Amniotic epithelial cell (primary cell): ENCODE data around the gene USP27X.
A peak's percentile ranks its signal among the peaks of the same experiment; 100 is the strongest.

ENCODE experiments used
- DNase-seq: peaks from one replicate; pipeline ENCODE4 v3.0.0-alpha.2; 2010; ENCODE audit warnings: low read depth

The USP27X gene

DNA sequence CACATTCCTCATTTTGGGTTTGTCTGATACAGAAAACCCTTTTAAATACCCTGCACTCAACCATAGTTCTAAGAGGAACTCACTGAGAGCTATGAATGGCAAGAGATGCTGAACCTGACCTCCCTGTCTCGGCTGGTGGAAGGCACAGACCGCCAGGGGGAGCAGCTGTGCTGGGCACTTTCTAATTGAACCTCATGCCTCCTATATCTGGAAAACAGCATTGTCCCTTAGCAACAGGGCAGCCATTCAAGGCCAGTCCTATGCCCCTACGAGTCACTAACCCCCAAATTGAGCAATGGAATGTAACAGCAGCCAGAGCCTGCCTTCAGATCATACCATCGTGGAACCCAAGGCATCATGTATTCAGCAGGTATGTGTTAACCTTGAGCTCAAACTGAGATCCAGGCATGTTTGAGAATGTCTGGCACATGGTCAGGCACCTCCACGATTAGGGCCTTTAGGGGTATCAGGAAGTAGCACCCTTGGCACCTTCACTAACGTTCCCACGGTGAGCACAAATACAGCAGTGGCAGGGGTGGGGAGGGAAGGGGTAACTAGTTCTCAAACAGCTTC lies 5.1 kb downstream of the USP27X start:
- peak; percentile 45 for DNase-seq

DNA sequence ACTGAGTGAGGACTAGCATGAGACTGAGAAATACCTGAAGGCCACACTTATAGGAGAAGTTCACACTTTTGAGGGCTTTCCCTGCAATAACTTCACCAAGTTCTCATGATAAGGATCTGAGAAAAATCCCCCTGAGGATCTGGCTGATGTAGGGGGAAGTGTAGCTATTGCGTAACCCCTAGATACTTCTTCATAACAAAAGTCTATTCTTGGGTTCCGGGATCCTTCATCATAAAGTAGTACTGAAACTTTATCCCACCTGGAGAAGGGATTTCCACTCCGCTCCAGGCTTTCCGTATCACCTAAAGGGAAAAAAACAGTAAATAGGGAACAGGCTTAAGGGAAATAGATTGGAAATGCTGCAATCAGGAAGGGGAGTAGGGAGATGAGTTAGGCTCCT lies 13.3 kb downstream of the USP27X start:
- no peak for DNase-seq

- no peak for DNase-seq
These were observed 17.7 kb downstream of the USP27X start for GRCh38 chrX:49896951-49897350.

- no peak for DNase-seq
These were observed 21.8 kb downstream of the USP27X start for GRCh38 chrX:49901048-49901447.

DNA sequence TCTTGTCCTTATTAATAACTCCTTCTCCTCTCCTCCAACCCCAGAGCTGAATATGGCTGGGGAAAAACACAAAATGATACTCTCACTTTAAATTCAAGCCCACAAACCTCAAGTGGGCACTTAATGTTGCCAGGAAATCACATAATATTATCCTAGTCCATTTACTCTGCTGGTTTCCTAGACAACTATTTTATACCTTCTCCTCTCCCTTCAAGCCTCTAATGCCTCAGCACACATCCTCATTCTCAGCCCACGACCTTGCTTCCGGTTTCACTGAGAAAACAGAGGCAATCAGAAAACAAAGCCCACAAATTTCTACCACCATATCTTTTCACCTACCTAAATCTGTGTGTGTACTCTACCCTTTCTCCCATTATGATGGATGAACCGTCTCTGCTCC lies 31.1 kb downstream of the USP27X start:
- DNase-seq = no peak

- no peak for DNase-seq
These were observed 32.8 kb downstream of the USP27X start for GRCh38 chrX:49912086-49912485.

GRCh38 chrX:49912861-49913260 lies 33.6 kb downstream of the USP27X start:
- DNase-seq = no peak

DNA sequence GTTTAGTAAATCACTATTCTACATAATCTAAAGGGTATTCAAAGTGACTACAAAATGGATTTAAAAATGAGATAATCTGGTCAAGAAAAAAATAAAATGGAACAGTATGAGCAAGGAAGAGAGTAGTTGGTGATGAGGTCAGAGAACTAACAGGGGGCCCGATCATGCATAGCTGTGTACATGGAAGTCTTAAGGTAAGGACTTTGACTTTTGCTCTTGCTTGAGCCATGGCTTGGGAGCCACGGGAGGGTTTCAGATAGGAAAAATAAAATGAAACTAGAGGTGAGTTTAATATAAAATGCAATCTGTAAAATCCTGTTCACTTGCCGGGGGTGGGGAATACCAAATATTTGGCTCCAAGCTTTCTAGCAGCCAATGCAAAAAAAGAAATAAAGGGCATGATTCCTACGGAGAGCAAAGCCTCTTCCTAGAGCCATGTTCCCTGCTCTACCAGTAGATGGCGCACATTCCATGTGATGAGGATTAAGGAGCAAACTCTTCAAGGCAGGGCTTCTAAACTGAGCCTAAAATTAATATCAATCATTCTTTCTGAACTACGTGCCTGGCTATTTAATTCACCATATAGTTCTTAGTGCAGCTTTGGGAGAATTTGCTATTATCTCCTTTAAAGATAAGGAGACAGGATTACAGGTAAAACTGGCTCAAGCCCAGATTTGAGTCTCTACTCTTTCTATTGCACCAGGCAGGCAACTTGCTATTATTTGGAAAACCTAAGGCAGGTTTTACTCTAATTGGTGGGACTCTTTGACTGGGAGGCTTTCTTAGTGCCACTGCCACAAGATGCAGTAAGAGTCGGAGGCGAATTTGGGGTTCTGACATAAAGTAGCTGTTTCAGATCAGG lies 36.3 kb downstream of the USP27X start:
- DNase-seq = peak; percentile 47

DNA sequence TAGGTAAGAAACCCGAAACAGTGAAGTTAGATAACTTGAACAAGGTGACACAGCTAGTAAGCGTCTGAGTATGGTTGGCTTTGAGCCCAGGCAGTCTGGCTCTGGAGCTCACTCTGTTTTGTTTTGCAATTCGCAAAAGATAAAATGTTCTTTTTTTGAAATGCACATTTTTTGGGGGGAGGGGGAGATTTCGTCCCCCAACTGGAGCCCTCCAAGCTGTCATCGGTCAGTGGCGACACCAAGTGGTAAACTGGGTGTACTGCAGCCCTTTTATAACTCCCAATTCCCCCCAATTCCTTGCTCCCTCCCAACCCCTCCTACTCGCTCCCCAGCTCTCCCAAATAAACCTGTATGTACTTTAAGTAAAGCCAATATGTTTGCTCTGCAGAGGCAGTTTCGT lies 40.3 kb downstream of the USP27X start:
- DNase-seq = peak; percentile 86

- DNase-seq = no peak
These were observed 41.8 kb downstream of the USP27X start for GRCh38 chrX:49921109-49921508.

- peak; percentile 88 for DNase-seq
These were observed 43.3 kb downstream of the USP27X start, which contains the start of gene CLCN5 for GRCh38 chrX:49922291-49923241. CLCN5 (plus strand) TSS chrX:49922596; CDS start chrX:49925299, 2,703 bp downstream.

GRCh38 chrX:49925176-49925575 lies 45.9 kb downstream of the USP27X start:
- DNase-seq = no peak

- peak; percentile 68 for DNase-seq
These were observed 50.8 kb downstream of the USP27X start for GRCh38 chrX:49930039-49930438.
